Measurements from ENCODE around the gene GSK3A.

DNA sequence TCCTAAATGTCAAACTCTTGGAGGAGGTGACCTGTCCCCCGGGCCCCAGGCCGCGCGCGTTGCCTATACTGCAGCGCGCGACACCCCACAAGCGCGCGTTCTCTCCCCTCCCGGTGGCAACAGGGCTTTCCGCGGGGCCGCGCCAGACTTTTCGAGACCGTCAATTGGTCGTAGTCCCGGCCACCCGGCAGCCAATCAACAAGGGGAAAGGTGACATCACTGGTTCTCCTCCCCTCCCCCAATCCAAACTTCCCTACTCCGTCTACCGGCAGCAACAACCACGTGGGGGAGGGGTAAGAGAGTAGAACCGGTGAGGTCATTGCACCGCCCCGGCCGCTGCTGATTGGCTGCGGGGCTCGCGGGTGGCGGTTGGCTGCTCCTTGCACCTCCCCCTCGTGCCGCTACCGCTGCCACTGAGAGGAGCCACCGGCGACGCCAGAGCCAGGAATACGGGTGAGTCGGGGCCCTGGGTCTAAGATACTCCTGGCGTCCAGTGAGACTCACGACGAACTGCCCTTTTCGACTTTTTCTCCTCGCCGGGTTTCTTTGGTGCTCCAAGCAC lies 25.8 kb upstream of the GSK3A start:
- TF ChIP-seq MTF1 (CRISPR knock-in tag; IDR thresholded peaks at IDR 0.05; ENCODE audit: borderline replicate concordance), result 0 out of 2 replicates have a peak, but pooled peaks have one; percentile 13
- TF ChIP-seq, protein P1, sequence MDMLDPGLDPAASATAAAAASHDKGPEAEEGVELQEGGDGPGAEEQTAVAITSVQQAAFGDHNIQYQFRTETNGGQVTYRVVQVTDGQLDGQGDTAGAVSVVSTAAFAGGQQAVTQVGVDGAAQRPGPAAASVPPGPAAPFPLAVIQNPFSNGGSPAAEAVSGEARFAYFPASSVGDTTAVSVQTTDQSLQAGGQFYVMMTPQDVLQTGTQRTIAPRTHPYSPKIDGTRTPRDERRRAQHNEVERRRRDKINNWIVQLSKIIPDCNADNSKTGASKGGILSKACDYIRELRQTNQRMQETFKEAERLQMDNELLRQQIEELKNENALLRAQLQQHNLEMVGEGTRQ (CRISPR knock-in tag; IDR thresholded peaks at IDR 0.05), result peak; percentile 81
- no peak for TF ChIP-seq JUNB (CRISPR knock-in tag; conservative IDR thresholded peaks at IDR 0.05)
- TF ChIP-seq ZNF785 (CRISPR knock-in tag; IDR thresholded peaks at IDR 0.05), result no peak
